Tibial nerve (tissue), 4 donors: ENCODE measurements around the gene SOCS6.

Source experiments
- CTCF ChIP-seq, 5 experiments: fragments of 200-600 bp in 3 of 5; fragments of 450-650 bp in 2 of 5; sonication (generic) in 3 of 5; IDR thresholded peaks; one replicate each; pipeline ENCODE4 v1.5.1; 2016 to 2019; ENCODE audit warnings: antibody characterized with exemption in 5 of 5, mild to moderate bottlenecking in 3 of 5, moderate library complexity in 2 of 5
- EP300 ChIP-seq, 2 donors: sonication (generic); formaldehyde crosslinking; IDR thresholded peaks; one replicate each; pipeline ENCODE4 v1.6.1; 2017; ENCODE audit warnings: antibody characterized with exemption in 2 of 2, mild to moderate bottlenecking in 1 of 2
- POLR2A ChIP-seq, 2 donors: fragments of 450-650 bp; IDR thresholded peaks; one replicate each; pipeline ENCODE4 v1.6.1; 2017; ENCODE audit warnings: antibody characterized with exemption in 2 of 2, mild to moderate bottlenecking in 2 of 2, moderate library complexity in 2 of 2

DNA sequence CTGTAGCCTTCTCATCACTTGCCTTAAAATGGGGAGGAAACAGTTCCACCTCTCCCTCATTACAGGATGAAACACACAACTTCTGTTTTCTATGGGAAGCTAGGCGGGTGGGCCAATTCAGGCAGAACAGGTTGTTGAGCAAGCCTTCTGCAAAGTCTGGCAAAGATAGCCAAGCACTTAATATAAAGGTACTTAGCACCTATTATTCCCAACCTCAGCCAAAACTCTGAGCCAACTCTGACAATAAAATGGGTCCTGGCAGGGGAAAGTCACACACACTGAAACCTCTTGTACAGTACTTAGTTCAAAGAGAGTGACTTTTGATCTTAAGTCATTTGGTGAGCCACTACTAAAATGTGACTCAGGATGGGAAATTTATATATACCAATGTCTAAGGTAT, 15.8 kb upstream of the SOCS6 start:
- TF ChIP-seq CTCF (IDR thresholded peaks at IDR 0.05) (no peak), POLR2A (IDR thresholded peaks at IDR 0.05) (no peak), EP300 (IDR thresholded peaks at IDR 0.05) (no peak)
